ENCODE results near the gene LAMTOR3.
"Not testable (repeated sequence)": the region's sequence is repeated elsewhere in the genome, so short reads cannot be mapped to it uniquely, and the experiment has no call there.

Gene LAMTOR3

DNA sequence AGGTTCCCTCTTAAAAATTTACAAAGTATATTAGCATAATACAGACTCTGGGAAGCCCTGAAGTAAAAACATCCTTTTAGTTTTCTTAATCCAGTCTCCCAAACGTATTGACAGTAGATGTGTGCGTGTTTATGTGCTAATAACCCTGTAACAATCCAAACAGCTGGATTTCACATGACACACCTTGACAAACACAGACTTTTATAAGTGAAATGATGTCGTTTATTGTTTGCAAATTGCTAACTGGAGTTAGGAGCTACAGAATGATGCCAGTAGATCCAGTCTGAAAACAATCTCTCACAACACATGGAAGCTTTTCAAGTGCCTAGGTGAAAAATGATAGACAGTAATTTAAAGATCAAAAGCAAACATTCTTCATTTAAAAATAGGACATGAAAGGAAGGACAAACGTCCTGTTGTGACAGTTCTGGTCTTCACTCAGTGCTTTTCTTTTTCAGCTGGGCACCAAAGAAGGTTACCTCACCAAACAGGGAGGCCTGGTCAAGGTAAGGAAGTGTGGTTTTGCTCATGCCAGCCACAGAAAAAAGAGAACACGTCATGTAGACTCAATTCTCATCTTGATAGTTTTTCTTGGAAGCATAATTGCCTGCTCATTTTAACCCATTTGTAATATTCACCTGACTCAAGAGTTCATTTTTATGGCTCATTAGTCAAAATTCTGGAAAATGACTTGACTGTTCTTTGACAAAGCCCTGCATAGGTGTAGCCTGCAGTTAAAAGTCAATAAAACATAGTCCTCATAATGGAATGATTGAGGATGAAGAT is 32.9 kb downstream of the LAMTOR3 start:
- DNase-seq = no peak

DNA sequence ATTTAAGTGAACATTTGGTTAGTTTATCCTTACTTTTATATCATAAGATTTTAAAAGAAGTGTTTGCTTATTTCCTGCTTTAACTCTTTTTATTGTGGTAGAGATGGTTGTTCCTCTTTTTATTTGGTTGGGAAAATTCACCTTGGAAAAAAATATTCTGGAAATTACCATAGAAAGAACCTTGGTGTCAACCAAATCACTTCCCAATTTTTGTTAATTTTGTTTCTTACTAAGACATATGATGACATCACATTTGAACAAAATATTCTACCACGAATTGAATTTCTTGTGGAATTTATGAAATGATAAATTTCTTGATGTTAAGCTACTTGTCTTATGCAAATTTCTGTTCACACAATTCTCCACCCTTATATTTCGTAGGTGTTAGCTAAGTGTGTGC is 33.7 kb downstream of the LAMTOR3 start:
- DNase-seq = no peak

DNA sequence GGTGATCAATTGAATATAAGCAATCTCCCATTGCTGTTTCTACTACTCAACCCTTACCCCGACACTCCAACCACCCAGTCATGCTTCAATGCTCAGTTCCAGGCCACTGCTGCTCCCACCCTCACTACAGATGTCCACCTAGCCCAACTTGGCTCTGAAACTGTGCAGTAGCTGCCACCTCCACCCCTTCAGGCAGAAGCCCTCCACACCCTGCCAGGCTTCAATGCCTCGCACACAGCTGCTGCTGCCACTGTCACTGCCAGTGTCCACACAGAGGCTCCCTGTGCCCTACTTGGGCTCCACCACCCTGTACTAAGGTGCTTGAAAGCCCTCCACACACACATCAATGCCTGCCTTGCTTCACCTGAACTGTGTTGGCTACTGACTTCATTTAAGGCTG is 34.6 kb downstream of the LAMTOR3 start:
- DNase-seq = no peak

DNA sequence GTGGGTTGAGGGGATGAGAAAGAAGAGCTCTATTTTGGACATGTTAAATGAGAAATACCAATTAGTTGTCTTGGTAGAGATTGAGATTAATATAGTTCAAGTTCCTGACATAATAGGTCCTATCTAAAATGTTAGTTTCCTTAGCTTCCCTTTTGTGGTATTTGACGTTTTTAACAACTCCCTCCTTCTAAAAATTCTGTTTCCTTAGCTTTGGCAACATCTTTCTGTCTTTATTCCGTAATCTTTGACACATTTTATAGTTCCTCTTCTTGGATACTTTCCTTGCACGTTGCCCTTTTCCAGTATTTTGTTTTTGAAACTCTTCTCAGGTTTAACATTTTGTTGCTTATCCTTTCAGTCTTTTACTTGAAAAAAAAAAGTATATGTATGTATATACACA is 36.9 kb downstream of the LAMTOR3 start:
- peak in 2 of 4 experiments; percentile 80 to 82 for DNase-seq

DNA sequence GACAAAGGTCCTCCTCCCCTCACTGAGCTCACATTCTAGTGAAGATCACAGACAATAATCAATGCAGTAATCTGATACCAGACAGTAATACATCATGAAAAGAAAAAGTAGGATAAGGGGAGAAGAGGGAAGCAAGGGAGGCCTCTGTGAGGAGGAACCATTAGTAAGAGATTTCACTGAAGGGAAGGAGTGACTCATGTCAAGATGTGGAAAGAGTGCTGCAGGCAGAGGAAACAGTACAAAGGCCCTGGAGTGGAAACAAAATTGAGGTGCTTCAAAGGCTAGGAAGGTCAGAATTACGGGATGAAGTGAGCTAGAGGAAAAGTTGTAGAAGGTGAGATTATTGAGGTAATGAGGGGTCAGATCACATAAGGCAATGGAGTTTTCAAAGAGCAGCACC is 38.1 kb downstream of the LAMTOR3 start:
- DNase-seq = peak; percentile 74 to 92 (median 80)

DNA sequence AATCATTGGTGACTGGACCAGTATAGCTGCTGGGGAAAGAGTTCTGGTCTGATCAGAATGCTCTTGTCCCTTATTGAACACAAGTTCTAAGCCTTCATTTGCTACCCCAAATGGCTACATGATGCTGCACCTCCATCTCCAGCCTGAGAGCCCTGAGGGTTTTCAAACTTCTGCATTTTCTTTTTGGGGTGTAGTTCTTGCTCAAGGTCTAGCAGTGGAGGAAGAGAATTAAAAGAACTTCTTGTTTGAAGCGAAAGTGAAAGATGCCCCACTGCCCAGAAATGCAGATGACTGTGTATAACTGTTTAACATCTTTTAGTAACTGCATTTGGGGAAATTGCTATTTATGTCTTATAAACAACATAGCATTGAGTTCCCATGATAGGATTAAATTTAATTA is 38.5 kb downstream of the LAMTOR3 start:
- peak; percentile 62 to 84 (median 74) for DNase-seq

DNA sequence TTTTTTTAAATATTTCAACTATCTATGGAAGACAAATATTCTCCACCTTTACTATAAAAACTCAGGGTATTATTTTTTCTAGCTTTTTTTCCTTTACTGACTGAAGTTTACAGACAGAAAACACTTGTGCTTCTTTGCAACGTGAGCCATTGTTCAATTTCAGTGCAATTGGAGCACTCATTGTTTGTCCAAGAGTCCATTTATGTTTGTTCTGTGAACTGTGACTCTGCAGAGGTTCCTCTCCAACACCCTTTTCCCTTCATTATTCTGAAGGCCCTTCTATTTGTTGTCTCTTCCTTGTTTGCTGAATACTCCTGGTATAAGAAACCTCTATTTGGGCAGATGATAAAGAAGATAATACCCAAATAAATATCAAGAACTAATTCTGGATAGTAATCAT is 40.2 kb downstream of the LAMTOR3 start:
- DNase-seq = no peak

DNA sequence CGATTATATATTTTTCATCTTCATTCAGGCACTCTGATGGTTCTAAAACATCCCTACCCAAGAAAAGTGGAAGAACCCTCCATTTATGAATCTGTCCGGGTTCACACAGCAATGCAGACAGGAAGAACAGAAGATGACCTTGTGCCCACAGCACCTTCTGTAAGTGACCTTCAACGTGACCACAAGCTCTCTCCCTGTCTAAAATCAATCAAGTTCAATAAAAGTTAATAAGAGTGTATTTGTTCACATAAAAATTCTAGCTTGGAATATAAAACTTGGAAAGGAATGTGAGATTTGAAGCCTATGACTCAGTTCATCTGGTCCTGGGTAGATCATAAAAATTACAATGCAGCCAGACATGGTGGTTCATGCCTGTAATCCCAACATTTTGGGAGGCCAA is 41.0 kb downstream of the LAMTOR3 start:
- DNase-seq = no peak

DNA sequence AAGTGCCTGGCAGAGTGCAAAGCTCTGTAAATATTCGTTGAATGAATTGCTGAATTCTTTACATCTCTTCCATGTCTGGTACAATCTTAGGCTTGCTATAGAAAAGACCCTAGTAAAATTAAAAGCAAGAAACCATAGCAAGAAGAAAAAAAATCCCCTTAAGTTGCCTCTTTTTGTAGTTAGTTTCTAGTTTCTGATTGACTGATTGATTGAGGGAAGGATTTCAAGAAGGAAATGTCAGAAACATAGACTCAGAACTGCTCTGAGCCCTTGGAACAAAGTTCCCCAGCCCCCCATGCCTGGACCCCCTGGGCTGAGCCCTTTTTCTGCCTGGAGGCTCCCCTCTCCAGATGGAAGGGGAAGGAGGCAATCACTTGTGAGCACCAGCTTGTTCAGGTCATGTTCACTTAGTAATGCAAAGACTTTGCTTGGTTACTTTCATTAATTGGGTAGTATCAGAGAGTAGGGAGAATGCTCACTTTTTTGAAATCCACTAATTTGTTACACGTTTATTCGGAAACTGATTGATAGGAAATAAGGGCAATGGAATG is 42.0 kb downstream of the LAMTOR3 start:
- DNase-seq = no peak

DNA sequence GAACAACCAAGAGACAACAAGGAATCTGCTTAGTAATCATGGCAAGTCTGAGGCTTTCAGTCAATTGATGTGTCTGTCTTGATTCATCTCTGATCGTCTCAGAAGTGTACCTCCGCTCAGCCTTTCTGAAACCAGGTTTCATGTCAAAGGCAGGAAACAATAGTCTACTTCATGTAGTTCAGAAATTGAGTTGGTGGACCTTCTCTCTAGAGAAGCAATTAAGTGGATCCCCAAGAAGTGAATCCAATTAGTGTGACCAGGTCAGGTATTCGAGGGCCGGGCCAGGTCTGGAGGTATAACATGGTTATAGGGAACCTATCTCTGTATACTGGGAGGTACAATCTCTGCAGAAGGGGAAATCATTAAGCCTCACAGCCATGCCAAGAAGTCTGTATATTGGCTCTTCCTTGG is 45.6 kb downstream of the LAMTOR3 start:
- no peak for DNase-seq

DNA sequence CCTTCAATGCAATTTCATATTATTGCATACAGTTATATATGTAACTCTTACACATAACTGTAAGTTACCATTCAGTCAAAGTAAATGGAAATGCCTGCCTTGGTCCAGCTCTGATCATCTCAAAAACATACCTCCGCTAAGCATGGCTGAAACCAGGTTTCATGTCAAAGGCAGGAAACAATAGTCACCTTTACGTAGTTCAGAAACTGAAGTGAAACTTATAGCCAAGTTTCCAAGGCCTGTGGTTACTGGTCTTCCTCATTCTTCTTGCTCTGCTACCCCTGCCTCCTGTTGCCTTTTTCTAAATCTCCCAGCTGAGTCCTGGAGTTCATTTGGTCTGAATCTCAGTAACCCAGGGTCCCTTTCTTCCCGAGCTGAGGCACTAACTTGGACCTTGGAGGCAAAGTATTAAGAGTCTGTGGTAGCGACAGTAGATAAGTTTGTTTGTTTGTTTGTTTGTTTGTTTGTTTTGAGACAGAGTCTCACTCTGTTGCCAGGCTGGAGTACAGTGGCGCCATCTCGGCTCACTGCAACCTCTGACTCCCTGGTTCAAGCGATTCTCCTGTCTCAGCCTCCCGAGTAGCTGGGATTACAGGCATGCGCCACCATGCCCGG is 46.8 kb downstream of the LAMTOR3 start:
- peak; percentile 23 to 63 (median 52) for DNase-seq

DNA sequence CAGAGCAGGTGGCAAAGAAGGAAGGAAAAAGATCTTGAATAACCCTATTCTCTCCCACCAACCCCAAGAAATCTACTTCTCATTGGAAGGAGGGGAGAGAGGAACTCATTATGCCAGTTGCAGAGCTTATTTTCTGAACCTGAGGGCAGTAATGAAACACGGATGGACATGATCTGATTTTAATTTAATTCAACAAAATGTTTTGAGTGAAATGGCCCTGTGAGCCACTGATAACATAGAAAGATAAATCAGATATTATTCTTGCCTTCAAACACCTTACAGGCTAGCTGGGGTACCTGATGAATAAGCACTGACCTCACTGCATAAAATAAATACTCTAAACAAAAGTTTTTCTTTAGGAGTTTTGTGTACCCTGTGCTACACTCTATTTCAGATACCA is 47.3 kb downstream of the LAMTOR3 start:
- DNase-seq = no peak

DNA sequence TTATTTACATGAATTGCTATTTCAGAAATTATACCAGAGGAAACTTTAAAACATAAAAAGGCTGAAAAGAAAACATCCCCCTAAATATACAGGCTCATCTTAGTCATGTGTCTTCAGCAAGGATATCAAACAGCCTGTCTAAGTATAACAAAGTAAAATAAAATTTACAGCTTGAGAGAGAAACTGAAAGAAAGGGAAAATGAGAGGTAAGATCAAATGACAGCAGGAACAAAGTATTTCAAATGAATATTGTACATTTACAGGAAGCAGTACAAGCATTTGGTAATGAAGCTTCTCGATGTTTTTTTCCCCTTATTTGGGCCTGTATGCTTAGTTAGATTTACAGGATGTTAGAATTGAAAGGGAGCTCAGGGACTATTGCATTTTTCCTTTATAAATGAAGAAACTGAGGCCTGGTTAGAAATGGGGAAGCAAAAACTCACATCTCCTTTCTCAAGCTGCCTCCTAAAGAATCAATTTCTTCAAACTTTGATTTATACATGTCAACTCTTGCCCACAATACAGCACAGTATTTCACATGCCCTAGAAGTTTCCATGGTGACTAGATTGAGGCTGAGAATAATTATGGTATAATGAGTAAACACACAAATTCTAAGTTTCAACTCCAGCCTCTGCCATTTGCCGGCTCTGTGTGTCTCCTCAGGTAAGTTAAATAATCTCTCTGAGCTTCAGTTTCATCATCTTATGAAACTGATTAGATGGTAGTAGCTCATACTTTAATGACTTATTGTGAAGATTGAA is 48.3 kb downstream of the LAMTOR3 start:
- DNase-seq = no peak

DNA sequence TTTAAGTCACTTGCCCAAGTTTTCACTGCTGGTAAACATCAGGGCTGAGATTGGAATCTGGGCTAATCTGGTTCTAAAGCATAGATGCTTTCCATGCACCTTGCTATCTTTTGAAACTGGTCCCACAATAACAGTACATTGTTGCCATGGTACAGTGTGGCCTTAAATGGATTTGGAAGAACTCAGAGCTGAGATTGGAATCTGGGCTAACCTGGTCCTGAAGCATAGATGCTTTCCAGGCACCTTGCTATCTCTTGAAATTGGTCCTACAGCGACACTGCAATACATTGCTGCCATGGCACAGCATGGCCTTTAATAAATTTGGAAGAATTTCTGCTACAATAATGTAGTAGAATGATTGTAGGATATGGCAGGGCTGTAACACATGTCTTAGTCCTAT is 49.0 kb downstream of the LAMTOR3 start:
- no peak for DNase-seq

DNA sequence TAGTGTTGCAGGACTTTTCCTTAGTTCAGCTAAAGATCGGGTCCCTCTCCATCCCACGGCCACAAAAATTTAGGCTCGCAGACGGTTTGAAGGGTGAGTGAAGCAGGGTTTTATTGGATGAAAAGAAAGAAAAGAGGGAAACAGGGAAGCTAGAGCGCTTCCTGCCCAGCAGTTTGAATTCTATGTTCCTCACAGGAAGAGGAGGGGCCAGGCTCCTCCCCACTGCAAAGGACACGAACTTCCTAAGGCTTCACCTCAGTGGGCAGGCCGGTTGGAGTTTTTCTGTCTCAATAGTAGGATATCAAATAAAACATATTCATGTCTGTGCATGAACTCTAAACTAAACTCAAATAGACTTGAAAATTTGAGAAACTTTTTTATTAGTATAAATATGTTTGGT is 50.2 kb downstream of the LAMTOR3 start:
- no peak for DNase-seq

DNA sequence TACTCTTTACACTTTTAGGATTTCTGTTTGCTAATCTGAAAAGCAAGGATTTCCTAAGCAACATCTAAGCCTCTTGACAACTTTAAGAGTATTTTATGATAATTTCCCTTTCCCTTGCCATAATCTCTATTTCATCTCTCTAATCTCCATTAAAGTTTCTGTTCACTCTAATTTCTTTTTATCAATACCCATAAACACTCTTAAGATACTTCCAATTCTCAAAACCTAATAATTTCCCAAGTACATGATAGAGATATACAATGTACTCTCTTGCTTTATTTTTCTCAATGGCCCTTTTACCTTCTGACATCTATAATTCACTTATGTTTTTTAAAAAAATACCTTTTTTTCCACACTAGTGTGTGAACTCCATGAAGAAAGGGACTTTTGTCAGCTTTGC is 50.8 kb downstream of the LAMTOR3 start:
- DNase-seq = no peak

DNA sequence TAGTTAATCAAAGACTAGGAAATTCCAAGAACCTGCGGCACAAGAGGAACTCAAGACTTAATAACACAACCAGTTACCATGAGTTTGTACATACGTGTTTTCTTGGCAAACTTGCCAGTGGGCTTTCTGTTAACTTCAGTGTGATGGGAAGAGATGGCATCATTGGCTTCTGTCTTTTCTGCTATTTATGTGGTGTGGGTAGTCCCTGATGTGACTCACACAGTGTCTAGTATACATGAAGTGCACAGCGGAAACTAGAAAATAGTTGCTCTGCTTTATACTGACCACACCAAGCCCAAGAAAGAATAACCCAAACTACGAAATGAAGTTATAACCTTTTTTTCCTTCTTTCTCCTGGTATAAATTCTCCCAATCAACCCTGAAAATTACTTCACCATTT is 53.1 kb downstream of the LAMTOR3 start:
- no peak for DNase-seq

DNA sequence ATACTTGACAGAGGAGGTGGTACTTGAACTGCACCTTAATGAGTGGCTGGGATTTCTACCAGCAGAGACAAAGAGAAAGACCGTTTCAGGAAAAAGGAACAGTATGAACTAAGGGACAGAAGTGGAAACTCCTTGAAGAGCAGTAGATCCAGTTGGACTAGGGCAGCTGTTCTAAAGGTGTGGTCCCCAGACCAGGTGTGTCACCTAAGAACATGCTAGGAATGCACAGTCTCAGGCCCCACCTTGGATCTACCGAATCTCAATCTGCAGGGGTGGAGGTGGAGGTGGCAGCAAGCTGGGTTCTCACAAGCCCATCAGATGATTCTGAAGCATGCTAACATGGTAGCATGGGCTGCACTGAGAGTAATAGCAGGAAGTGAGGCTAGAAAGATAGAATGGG is 55.3 kb downstream of the LAMTOR3 start:
- DNase-seq = no peak

DNA sequence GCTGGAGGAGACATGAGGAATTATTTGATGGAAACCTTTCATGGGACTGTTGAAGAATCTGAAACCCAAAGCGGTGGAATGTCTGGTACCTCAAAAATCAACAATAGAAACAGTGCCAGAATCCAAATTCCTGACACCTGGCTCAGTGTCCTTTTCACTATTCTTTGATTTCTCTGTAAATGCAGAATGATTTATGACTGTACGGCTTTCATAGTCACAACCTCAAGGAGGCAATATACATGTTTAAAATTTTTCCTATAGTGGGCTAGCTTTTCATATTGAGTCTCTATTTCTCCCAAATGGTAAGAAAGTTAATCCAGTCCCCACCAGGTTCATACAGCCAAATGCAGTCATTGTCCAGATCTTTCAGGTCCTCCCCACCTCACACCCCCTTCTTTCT is 58.3 kb downstream of the LAMTOR3 start:
- no peak for DNase-seq

DNA sequence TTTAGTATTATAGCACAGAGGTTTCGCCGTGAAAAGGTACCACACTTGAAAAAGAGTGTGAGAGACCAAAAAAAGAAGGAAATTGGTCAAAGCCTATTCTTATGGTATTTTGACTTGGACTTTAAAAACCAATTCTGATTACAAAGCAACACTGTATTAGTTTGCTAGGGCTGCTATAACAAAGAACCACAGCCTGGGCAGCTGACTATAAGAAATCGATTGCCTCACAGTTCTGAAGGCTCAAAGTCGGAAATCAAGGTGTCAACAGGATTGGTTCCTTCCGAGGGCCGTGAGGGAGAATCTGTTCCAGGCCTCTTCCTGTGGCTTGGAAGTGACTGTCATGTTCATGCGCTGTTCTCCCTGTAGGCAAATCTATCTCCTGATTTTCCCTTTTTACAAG is 59.7 kb downstream of the LAMTOR3 start:
- no peak for DNase-seq

DNA sequence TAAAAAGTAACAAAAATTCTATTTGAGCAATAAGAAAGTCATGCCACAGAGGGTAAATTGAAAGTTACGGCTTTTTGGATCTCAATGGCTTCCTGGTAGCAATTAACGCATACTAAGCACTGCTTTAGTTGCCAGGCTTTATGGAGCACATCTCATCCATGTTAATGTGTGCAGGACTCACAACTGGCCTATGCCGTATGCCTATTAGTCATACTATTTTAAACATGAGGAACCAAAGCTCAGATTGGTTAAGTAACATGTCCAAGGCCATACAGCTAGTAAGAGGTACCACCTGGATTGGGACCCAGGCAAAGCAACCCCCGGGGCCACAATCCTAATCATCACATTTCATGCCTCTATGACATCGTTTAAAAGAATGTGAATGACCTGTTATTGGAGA is 60.5 kb downstream of the LAMTOR3 start:
- no peak for DNase-seq

DNA sequence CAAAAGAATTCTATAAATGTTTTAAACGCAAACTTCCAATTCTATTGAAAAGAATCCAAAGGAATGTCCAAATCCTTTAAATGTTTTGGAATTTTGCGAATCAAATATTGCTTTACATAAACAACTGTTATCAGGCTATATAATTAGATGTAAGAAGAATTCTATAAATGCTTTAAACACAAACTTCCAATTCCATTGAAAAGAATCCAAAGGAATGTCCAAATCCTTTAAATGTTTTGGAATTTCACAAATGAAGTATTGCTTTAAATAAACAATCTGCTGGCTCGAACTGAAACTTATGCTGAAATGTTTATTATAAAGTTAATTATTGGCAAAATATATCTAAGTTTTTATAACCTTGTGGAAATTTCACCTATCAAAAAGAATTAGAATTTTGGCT is 61.5 kb downstream of the LAMTOR3 start:
- DNase-seq = no peak

DNA sequence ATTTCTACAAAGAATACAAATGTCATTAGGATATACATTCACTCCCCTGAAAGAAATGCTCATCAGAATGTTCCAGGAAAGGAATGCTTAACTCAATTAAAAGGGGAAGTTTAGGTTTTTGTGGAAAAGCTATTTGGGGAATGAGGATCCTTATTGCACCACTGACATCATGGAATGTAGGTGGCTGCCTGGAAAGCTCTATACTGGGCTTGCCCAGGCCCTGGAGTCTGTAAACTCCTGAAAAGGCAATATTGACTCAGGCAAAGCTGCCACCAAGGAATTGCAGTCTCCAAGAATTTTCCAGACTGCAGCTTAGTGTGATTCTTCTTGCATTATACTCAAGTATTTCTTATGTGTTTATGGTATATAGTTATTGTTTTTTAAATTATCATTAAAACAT is 61.9 kb downstream of the LAMTOR3 start:
- DNase-seq = no peak

DNA sequence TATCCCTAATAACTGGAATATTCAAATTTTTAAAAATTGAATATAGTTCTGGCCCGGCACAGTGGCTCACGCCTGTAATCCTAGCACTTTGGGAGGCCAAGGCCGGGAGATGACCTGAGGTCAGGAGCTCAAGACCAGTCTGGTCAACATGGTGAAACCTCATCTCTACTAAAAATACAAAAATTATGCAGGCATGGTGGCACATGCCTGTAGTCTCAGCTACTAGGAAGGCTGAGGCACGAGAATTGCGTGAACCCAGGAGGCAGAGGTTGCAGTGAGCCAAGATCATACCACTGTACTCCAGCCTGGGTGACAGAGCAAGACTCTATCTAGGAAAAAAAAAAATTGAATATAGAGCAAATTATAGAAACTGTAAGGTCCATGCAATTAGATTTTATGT is 64.2 kb downstream of the LAMTOR3 start:
- DNase-seq = not testable (repeated sequence)
